Measurements from ENCODE around the gene CCDC63.
"Not testable (repeated sequence)": the region's sequence is repeated elsewhere in the genome, so short reads cannot be mapped to it uniquely, and the experiment has no call there.

Gene CCDC63

GRCh38 chr12:110930348-110931314, 83.8 kb downstream of the CCDC63 start:
- FAIRE-seq (no peak), DNase-seq (ENCODE audit: insufficient read length, low spot score) (no peak)
- no peak for TF ChIP-seq POLR2A (IDR thresholded peaks at IDR 0.05; ENCODE audit: low read depth, low read length)

GRCh38 chr12:110931315-110931728, 84.5 kb downstream of the CCDC63 start:
- DNase-seq (ENCODE audit: insufficient read length, low spot score): no peak
- FAIRE-seq: no peak
- TF ChIP-seq POLR2A (IDR thresholded peaks at IDR 0.05; ENCODE audit: low read depth, low read length): no peak

- FAIRE-seq (no peak), DNase-seq (ENCODE audit: insufficient read length, low spot score) (no peak)
- no peak for TF ChIP-seq POLR2A (IDR thresholded peaks at IDR 0.05; ENCODE audit: low read depth, low read length)
These were observed 85.3 kb downstream of the CCDC63 start for GRCh38 chr12:110932046-110932445.

- no peak for FAIRE-seq
- no peak for TF ChIP-seq POLR2A (IDR thresholded peaks at IDR 0.05; ENCODE audit: low read depth, low read length)
- no peak for DNase-seq (ENCODE audit: insufficient read length, low spot score)
These were observed 86.7 kb downstream of the CCDC63 start for GRCh38 chr12:110933326-110933974.

- DNase-seq (ENCODE audit: insufficient read length, low spot score) (peak; percentile 58), FAIRE-seq (no peak)
- TF ChIP-seq POLR2A (IDR thresholded peaks at IDR 0.05; ENCODE audit: low read depth, low read length): no peak
These were observed 87.5 kb downstream of the CCDC63 start for GRCh38 chr12:110934093-110934852.

- DNase-seq (ENCODE audit: insufficient read length, low spot score) (no peak), FAIRE-seq (no peak)
- no peak for TF ChIP-seq POLR2A (IDR thresholded peaks at IDR 0.05; ENCODE audit: low read depth, low read length)
These were observed 88.8 kb downstream of the CCDC63 start for GRCh38 chr12:110935588-110935987.

- FAIRE-seq: no peak
- no peak for TF ChIP-seq POLR2A (IDR thresholded peaks at IDR 0.05; ENCODE audit: low read depth, low read length)
- no peak for DNase-seq (ENCODE audit: insufficient read length, low spot score)
These were observed 89.7 kb downstream of the CCDC63 start for GRCh38 chr12:110936367-110937103.

GRCh38 chr12:110937104-110937641, 90.4 kb downstream of the CCDC63 start:
- FAIRE-seq: peak; percentile 60
- peak; percentile 61 for DNase-seq (ENCODE audit: insufficient read length, low spot score)
- no peak for TF ChIP-seq POLR2A (IDR thresholded peaks at IDR 0.05; ENCODE audit: low read depth, low read length)

- no peak for TF ChIP-seq POLR2A (IDR thresholded peaks at IDR 0.05; ENCODE audit: low read depth, low read length)
- DNase-seq (ENCODE audit: insufficient read length, low spot score) (no peak), FAIRE-seq (no peak)
These were observed 93.5 kb downstream of the CCDC63 start for GRCh38 chr12:110940296-110940695.

GRCh38 chr12:110940933-110941332, 94.1 kb downstream of the CCDC63 start:
- no peak for FAIRE-seq
- no peak for DNase-seq (ENCODE audit: insufficient read length, low spot score)
- no peak for TF ChIP-seq POLR2A (IDR thresholded peaks at IDR 0.05; ENCODE audit: low read depth, low read length)

- TF ChIP-seq POLR2A (IDR thresholded peaks at IDR 0.05; ENCODE audit: low read depth, low read length): no peak
- FAIRE-seq (no peak), DNase-seq (ENCODE audit: insufficient read length, low spot score) (no peak)
These were observed 94.6 kb downstream of the CCDC63 start for GRCh38 chr12:110941391-110941790.

- TF ChIP-seq POLR2A (IDR thresholded peaks at IDR 0.05; ENCODE audit: low read depth, low read length): no peak
- DNase-seq (ENCODE audit: insufficient read length, low spot score) (no peak), FAIRE-seq (no peak)
These were observed 96.6 kb downstream of the CCDC63 start for GRCh38 chr12:110943373-110943772.

- FAIRE-seq: no peak
- TF ChIP-seq POLR2A (IDR thresholded peaks at IDR 0.05; ENCODE audit: low read depth, low read length): no peak
- DNase-seq (ENCODE audit: insufficient read length, low spot score): no peak
These were observed 101.3 kb downstream of the CCDC63 start for GRCh38 chr12:110948041-110948440.

- not testable (repeated sequence) for FAIRE-seq
These were observed 103.7 kb downstream of the CCDC63 start for GRCh38 chr12:110950466-110950865.

GRCh38 chr12:110950867-110951266, 104.1 kb downstream of the CCDC63 start:
- FAIRE-seq; DNase-seq (ENCODE audit: insufficient read length, low spot score): not testable (repeated sequence)

More at GRCh38 chr12:110950466-110950865, 103.7 kb downstream of the CCDC63 start:
- DNase-seq (ENCODE audit: insufficient read length, low spot score): not testable (repeated sequence)

Measured in H54 (cell line).